ENCODE results near the gene GANC. TPM values are rescaled to one million over a fixed set of nuclear protein-coding genes. Genes with fewer than 3 reads are reported as not detected.
A peak's percentile ranks its signal among the peaks of the same experiment; 100 is the strongest.

Gene GANC
- total and polyA plus RNA-seq, 7 experiments from 2014 or later = 14.0 to 57.2 (median 40.7) TPM

DNA sequence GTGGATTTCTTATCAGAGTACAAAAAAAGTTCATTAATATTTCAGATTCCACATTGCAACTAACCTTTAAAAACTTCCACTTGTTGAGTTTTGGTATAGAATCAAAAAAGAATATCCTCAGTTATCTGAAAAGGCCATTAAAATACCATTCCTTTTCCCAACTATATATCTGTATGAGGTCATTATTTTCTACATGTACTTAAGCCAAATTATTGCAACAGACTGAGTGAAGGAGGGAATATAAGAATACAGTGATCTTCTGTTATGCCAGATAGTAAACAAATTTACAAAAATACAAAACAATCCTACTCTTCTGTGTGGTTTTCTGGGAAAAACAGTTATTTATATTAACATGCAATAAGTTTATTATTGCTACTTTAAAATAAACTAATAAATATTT, 5.7 kb upstream of the GANC start:
- H3K27me3 ChIP-seq (ENCODE audit: control insufficient read depth in 2 of 2, insufficient read depth in 2 of 2, low read length in 2 of 2) = no peaks in the 10 kb centered on the region
- peaks cover 15 to 47% (median 23%) of the 10 kb centered on the region in 3 experiments for H3K36me3 ChIP-seq (ENCODE audit: control insufficient read depth in 2 of 3, insufficient read depth in 3 of 3, low read length in 3 of 3)
- intact Hi-C loops (cut with micrococcal nuclease) = no loop called here
- no peak overlapping the region for H3K4me3 ChIP-seq (ENCODE audit: low read length)
- peaks cover 8 to 12% of the 10 kb centered on the region in 2 donors for H3K4me1 ChIP-seq (ENCODE audit: control insufficient read depth in 2 of 2, insufficient read depth in 2 of 2, low read length in 2 of 2)
- no peaks in the 10 kb centered on the region for H3K9me3 ChIP-seq (ENCODE audit: control insufficient read depth in 2 of 3, low read length in 3 of 3)
- Mint-ChIP-seq H3K4me3 (no peak overlapping the region), H3K27ac (no peak overlapping the region), H3K27me3 (no peaks in the 10 kb centered on the region), H3K36me3 (peaks cover 19 to 51% (median 34%) of the 10 kb centered on the region in 5 donors), H3K4me1 (peaks cover 23 to 54% (median 42%) of the 10 kb centered on the region in 7 donors), H3K9me3 (no peaks in the 10 kb centered on the region)
- ChIA-PET CTCF (no interaction called here), POLR2A (no interaction called here)
- ATAC-seq = no peak
- H3K27ac ChIP-seq (ENCODE audit: low read depth, low read length) = no peak overlapping the region
- no peak for DNase-seq

- Histone ChIP-seq H3K4me1 (ENCODE audit: control insufficient read depth in 2 of 2, insufficient read depth in 2 of 2, low read length in 2 of 2) (peaks cover 19 to 20% of the 10 kb centered on the region in 2 donors), H3K27me3 (ENCODE audit: control insufficient read depth in 2 of 2, insufficient read depth in 2 of 2, low read length in 2 of 2) (no peaks in the 10 kb centered on the region), H3K4me3 (ENCODE audit: low read length) (no peak overlapping the region), H3K27ac (ENCODE audit: low read depth, low read length) (no peak overlapping the region), H3K36me3 (ENCODE audit: control insufficient read depth in 2 of 3, insufficient read depth in 3 of 3, low read length in 3 of 3) (peaks cover 4 to 25% (median 14%) of the 10 kb centered on the region in 3 experiments), H3K9me3 (ENCODE audit: control insufficient read depth in 2 of 3, low read length in 3 of 3) (no peaks in the 10 kb centered on the region)
- Mint-ChIP-seq H3K36me3 (peaks cover 5 to 22% (median 11%) of the 10 kb centered on the region in 5 donors), H3K4me3 (peak overlapping the region in 7 of 10 donors; percentile 15 to 93 (median 39)), H3K27me3 (no peaks in the 10 kb centered on the region), H3K9me3 (peaks cover 0 to 1% (median 0%) of the 10 kb centered on the region in 11 donors), H3K4me1 (peaks cover 23 to 67% (median 60%) of the 10 kb centered on the region in 7 donors), H3K27ac (no peak overlapping the region)
- no peak for ATAC-seq
- POLR2A ChIA-PET = interaction anchor here (0.6 to 1.1 kb wide), 3 partner anchors 10 to 441 kb away, joined by 3 read pairs; no protein-coding TSS in a partner anchor
- intact Hi-C loops (cut with micrococcal nuclease) = loop anchor here (5.0 to 10.0 kb wide), 13 partner anchors 202 to 1706 kb away; partner anchors contain the start of genes LCMT2 (in 2 of the 2), MFAP1 (in 2 of the 2), CCDC32 (in 1 of the 2) and EHD4 (in 1 of the 2)
- DNase-seq = no peak
- CTCF ChIA-PET = no interaction called here
These were observed 2.5 kb upstream of the GANC start for GRCh38 chr15:42270551-42270950.

DNA sequence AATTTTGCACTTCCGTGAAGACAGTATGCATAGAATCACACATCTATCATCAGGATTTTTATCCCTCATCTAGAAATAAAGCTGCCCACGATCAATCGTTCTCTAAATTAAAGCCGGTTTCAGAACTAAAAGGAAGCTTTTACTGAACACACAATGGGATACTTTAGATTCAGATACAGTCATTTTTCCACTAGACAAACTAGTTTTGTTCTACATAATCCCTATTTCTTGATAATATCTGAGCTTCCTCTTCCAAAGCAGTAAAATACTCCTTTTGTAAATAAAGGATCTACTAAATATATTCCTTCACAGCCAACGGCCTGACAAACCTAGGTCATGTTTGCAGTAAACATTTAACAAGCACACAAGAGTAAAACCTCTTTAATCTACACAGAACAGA, 2.0 kb upstream of the GANC start:
- ChIA-PET CTCF (no interaction called here), POLR2A (interaction anchor here (0.6 to 1.1 kb wide), 4 partner anchors 10 to 442 kb away, joined by 3 read pairs; no protein-coding TSS in a partner anchor)
- Mint-ChIP-seq H3K36me3 (peaks cover under 1 to 18% (median 7%) of the 10 kb centered on the region in 5 donors), H3K27me3 (no peaks in the 10 kb centered on the region), H3K4me1 (peaks cover 27 to 67% (median 65%) of the 10 kb centered on the region in 7 donors), H3K4me3 (peak overlapping the region in 9 of 10 donors; percentile 1 to 93 (median 37)), H3K9me3 (peaks cover 0 to 1% (median 0%) of the 10 kb centered on the region in 11 donors), H3K27ac (peak overlapping the region in 2 of 9 donors; percentile 14 to 49)
- Histone ChIP-seq H3K36me3 (ENCODE audit: control insufficient read depth in 2 of 3, insufficient read depth in 3 of 3, low read length in 3 of 3) (peaks cover 4 to 21% (median 10%) of the 10 kb centered on the region in 3 experiments), H3K4me1 (ENCODE audit: control insufficient read depth in 2 of 2, insufficient read depth in 2 of 2, low read length in 2 of 2) (peaks cover 24% of the 10 kb centered on the region in 2 donors), H3K4me3 (ENCODE audit: low read length) (no peak overlapping the region), H3K27me3 (ENCODE audit: control insufficient read depth in 2 of 2, insufficient read depth in 2 of 2, low read length in 2 of 2) (no peaks in the 10 kb centered on the region), H3K27ac (ENCODE audit: low read depth, low read length) (no peak overlapping the region), H3K9me3 (ENCODE audit: control insufficient read depth in 2 of 3, low read length in 3 of 3) (no peaks in the 10 kb centered on the region)
- ATAC-seq (no peak), DNase-seq (no peak)
- intact Hi-C loops (cut with micrococcal nuclease) = loop anchor here (5.0 to 10.0 kb wide), 13 partner anchors 201 to 1706 kb away; partner anchors contain the start of genes LCMT2 (in 2 of the 2), MFAP1 (in 2 of the 2), CCDC32 (in 1 of the 2) and EHD4 (in 1 of the 2)

DNA sequence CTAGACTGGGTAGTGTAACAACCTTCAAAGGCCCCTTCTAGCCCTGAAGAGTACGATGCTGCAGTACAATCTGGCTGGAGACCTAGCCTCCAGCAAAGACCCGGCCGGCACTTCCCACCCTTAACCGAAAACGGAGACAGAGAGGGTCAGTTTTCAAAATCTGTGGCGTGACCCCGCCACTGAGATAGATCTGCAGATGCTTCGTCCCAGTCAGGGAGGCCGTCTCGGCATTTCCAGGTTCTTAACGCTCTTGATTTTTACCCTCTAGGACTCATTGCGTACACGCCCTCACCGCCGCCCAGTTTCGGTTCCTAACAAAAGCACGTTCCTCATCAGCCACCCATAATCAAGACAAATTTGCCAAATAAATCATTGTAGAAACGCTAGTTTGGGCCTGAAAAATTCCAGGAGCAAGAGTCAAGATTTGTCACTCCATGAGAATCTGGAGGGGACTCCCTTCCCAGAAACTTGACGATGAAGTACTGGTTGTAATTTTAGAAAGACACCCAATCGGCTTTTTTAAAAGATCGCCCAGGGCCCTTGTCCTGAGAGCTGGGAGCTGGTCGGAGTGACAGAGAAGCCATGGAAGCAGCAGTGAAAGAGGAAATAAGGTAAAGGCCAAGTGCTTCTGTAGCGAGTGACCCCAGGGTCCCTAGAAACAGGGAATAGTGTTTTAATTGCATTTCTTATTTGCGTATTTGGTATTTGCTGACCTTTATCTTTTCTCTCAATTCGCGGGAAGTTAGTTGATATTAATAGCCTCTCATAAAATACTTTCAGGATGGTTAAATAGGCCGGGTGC, 1.1 kb downstream of the GANC start:
- H3K4me3 Mint-ChIP-seq = peak overlapping the region; percentile 91 to 100 (median 97)
- POLR2A ChIA-PET = interaction anchor here (0.6 to 2.9 kb wide), 25 partner anchors 9 to 1702 kb away, joined by 3 to 17 read pairs (median 4); partner anchors contain the start of genes INO80, SNAP23, STARD9 and VPS39
- Histone ChIP-seq H3K27ac (ENCODE audit: low read depth, low read length) (peak overlapping the region; percentile 94), H3K36me3 (ENCODE audit: control insufficient read depth in 2 of 3, insufficient read depth in 3 of 3, low read length in 3 of 3) (peaks cover 0 to 7% (median 0%) of the 10 kb centered on the region in 3 experiments), H3K4me3 (ENCODE audit: low read length) (peak overlapping the region; percentile 71), H3K9me3 (ENCODE audit: control insufficient read depth in 2 of 3, low read length in 3 of 3) (no peaks in the 10 kb centered on the region), H3K4me1 (ENCODE audit: control insufficient read depth in 2 of 2, insufficient read depth in 2 of 2, low read length in 2 of 2) (peaks cover 25 to 26% of the 10 kb centered on the region in 2 donors), H3K27me3 (ENCODE audit: control insufficient read depth in 2 of 2, insufficient read depth in 2 of 2, low read length in 2 of 2) (no peaks in the 10 kb centered on the region)
- CTCF ChIA-PET = interaction anchor here (0.6 kb wide), 1 partner anchor 74 kb away, joined by 3 read pairs; no protein-coding TSS in a partner anchor
- intact Hi-C loops (cut with micrococcal nuclease) = loop anchor here (1.0 to 10.0 kb wide), 27 partner anchors 66 to 1709 kb away; partner anchors contain the start of genes HAUS2 (in 2 of the 2), INO80 (in 2 of the 2), LCMT2 (in 2 of the 2) and LRRC57 (in 2 of the 2)
- peaks cover 0 to 1% (median 0%) of the 10 kb centered on the region in 11 donors for H3K9me3 Mint-ChIP-seq
- H3K27me3 Mint-ChIP-seq = no peaks in the 10 kb centered on the region
- peaks cover 0 to 17% (median 7%) of the 10 kb centered on the region in 5 donors for H3K36me3 Mint-ChIP-seq
- H3K27ac Mint-ChIP-seq = peak overlapping the region; percentile 97 to 100 (median 100)
- peaks cover 25 to 69% (median 62%) of the 10 kb centered on the region in 7 donors for H3K4me1 Mint-ChIP-seq
- DNase-seq = peak; percentile 33 to 75 (median 67)
- peak; percentile 50 for ATAC-seq

DNA sequence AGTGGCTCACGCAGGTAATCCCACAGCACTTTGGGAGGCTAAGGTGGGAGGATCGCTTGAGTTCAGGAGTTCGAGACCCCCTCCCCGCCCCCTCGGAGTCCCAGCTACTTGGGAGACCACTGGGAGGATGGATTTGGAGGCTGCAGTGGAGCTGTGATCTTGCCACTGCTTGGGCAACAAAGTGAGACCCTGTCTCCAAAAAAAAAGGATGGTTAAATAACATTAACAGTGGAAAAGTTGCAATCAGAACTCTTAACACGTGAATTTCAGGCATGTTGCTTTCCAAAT, 1.6 kb downstream of the GANC start:
- POLR2A ChIA-PET = interaction anchor here (0.6 to 2.9 kb wide), 5 partner anchors 9 to 267 kb away, joined by 3 to 8 read pairs (median 4); partner anchors contain the start of genes VPS39 and ZNF106
- peaks cover 22 to 26% of the 10 kb centered on the region in 2 donors for H3K4me1 ChIP-seq (ENCODE audit: control insufficient read depth in 2 of 2, insufficient read depth in 2 of 2, low read length in 2 of 2)
- no peaks in the 10 kb centered on the region for H3K9me3 ChIP-seq (ENCODE audit: control insufficient read depth in 2 of 3, low read length in 3 of 3)
- DNase-seq = peak in 1 of 9 donors; percentile 2
- CTCF ChIA-PET = no interaction called here
- H3K36me3 ChIP-seq (ENCODE audit: control insufficient read depth in 2 of 3, insufficient read depth in 3 of 3, low read length in 3 of 3) = peaks cover 0 to 12% (median under 1%) of the 10 kb centered on the region in 3 experiments
- intact Hi-C loops (cut with micrococcal nuclease) = loop anchor here (5.0 to 10.0 kb wide), 13 partner anchors 198 to 1710 kb away; partner anchors contain the start of genes LCMT2 (in 2 of the 2), MFAP1 (in 2 of the 2), CCDC32 (in 1 of the 2) and EHD4 (in 1 of the 2)
- H3K4me3 Mint-ChIP-seq = peak overlapping the region; percentile 91 to 100 (median 97)
- no peaks in the 10 kb centered on the region for H3K27me3 ChIP-seq (ENCODE audit: control insufficient read depth in 2 of 2, insufficient read depth in 2 of 2, low read length in 2 of 2)
- H3K27ac ChIP-seq (ENCODE audit: low read depth, low read length) = peak overlapping the region; percentile 94
- peaks cover 4 to 22% (median 9%) of the 10 kb centered on the region in 5 donors for H3K36me3 Mint-ChIP-seq
- ATAC-seq = no peak
- H3K9me3 Mint-ChIP-seq = peaks cover 0 to 1% (median 0%) of the 10 kb centered on the region in 11 donors
- peak overlapping the region; percentile 71 for H3K4me3 ChIP-seq (ENCODE audit: low read length)
- H3K27ac Mint-ChIP-seq = peak overlapping the region; percentile 97 to 100 (median 100)
- H3K27me3 Mint-ChIP-seq = no peaks in the 10 kb centered on the region
- peaks cover 25 to 65% (median 58%) of the 10 kb centered on the region in 7 donors for H3K4me1 Mint-ChIP-seq
